ENCODE measurements around the gene C1QBP.

Gene C1QBP

DNA sequence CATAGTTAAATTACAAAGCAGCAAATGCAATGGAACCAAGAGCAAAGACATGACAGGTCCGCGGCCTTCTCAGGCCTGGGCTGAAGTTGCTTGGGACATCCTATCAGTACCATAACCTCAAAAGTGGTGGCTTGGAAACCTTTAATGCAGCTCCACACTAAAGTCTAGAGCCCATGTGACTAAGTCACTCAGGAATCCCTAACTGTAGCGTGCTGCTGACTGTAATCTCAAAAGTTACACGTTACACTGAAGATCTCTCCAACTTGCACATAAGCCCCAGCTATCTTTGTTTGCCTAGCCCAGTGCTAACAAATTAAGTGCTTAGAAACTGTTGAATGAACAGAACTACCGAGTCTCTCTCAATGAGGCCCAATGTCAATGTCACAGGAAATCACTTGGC, 47.3 kb downstream of the C1QBP start:
- intact Hi-C loops (cut with DNase I), result no loop called here
- DNase-seq, result no peak

All from posterior cingulate gyrus (tissue), 11 donors.